Parathyroid adenoma (tissue), 2 donors: ENCODE data around the gene LRRTM2.

Source experiments
- H2AFZ ChIP-seq: fragments of 300-600 bp; sonication (generic); one replicate; pipeline ENCODE4 v1.7.0; 2017; ENCODE audit warnings: antibody characterized with exemption, mild to moderate bottlenecking
- H3K27ac ChIP-seq: fragments of 300-600 bp; sonication (generic); one replicate; pipeline ENCODE4 v1.7.0; 2017
- H3K27me3 ChIP-seq: fragments of 300-600 bp; sonication (generic); one replicate; pipeline ENCODE4 v1.7.0; 2017; ENCODE audit warnings: low read length; ENCODE audit not compliant: control insufficient read depth, insufficient read depth
- H3K36me3 ChIP-seq: fragments of 300-600 bp; sonication (generic); one replicate; pipeline ENCODE4 v1.7.0; 2017; ENCODE audit warnings: low read length; ENCODE audit not compliant: control insufficient read depth, insufficient read depth
- H3K4me1 ChIP-seq: fragments of 300-600 bp; sonication (generic); one replicate; pipeline ENCODE4 v1.7.0; 2017; ENCODE audit warnings: control low read depth
- H3K4me2 ChIP-seq: fragments of 300-600 bp; sonication (generic); one replicate; pipeline ENCODE4 v1.7.0; 2017; ENCODE audit warnings: low read length
- H3K4me3 ChIP-seq: fragments of 300-600 bp; sonication (generic); one replicate; pipeline ENCODE4 v1.7.0; 2017; ENCODE audit warnings: low read depth, low read length
- H3K79me2 ChIP-seq: fragments of 300-600 bp; sonication (generic); one replicate; pipeline ENCODE4 v1.7.0; 2017; ENCODE audit warnings: control low read depth
- H3K9ac ChIP-seq: fragments of 300-600 bp; sonication (generic); one replicate; pipeline ENCODE4 v1.7.0; 2017; ENCODE audit warnings: mild to moderate bottlenecking
- H3K9me3 ChIP-seq: fragments of 300-600 bp; sonication (generic); one replicate; pipeline ENCODE4 v1.7.0; 2017; ENCODE audit warnings: low read length; ENCODE audit not compliant: control insufficient read depth
- CTCF ChIP-seq: fragments of 300-600 bp; sonication (generic); IDR thresholded peaks from one replicate; pipeline ENCODE4 v1.7.0; 2017; ENCODE audit warnings: antibody characterized with exemption, mild to moderate bottlenecking
- donor health status: primary hyperparathyroidism.

LRRTM2 gene

DNA sequence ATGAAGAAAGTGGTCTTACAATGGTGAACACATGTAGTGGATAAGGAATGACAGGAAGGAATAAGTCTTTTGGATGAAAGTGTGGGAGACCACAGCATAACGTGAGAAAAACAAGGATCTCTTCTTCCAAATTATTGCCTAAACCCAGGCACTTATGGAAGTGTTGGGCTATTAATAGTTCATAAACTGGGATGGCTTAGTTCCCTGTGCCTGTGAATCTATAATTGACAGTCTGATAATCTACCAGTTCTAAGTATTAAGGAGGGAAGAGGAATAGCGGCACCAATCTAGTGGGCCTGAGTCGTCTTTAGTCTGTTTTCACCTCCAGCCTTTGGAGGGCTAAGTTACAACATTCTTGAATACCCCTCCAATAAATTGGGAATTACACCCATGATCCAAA is 39.2 kb upstream of the LRRTM2 start:
- Histone ChIP-seq H3K9me3 (no peaks in the 10 kb centered on the region), H3K36me3 (no peaks in the 10 kb centered on the region), H3K4me1 (no peaks in the 10 kb centered on the region), H3K27ac (no peak overlapping the region), H3K4me2 (no peak overlapping the region), H3K79me2 (peaks cover 4% of the 10 kb centered on the region), H3K4me3 (no peak overlapping the region), H3K9ac (no peak overlapping the region), H3K27me3 (no peaks in the 10 kb centered on the region), H2AFZ (no peak overlapping the region)
- TF ChIP-seq CTCF: no peak

GRCh38 chr5:138913773-138914172 is 38.6 kb upstream of the LRRTM2 start:
- H3K36me3 ChIP-seq: no peaks in the 10 kb centered on the region
- H3K9me3 ChIP-seq: no peaks in the 10 kb centered on the region
- no peaks in the 10 kb centered on the region for H3K27me3 ChIP-seq
- no peak overlapping the region for H2AFZ ChIP-seq
- no peak overlapping the region for H3K9ac ChIP-seq
- no peak overlapping the region for H3K27ac ChIP-seq
- H3K4me1 ChIP-seq: no peaks in the 10 kb centered on the region
- no peak overlapping the region for H3K4me3 ChIP-seq
- no peak for TF ChIP-seq CTCF
- no peak overlapping the region for H3K4me2 ChIP-seq
- peaks cover 4% of the 10 kb centered on the region for H3K79me2 ChIP-seq

GRCh38 chr5:138912093-138912492 is 37.0 kb upstream of the LRRTM2 start:
- Histone ChIP-seq H3K4me3 (no peak overlapping the region), H3K27ac (no peak overlapping the region), H3K36me3 (no peaks in the 10 kb centered on the region), H3K9me3 (no peaks in the 10 kb centered on the region), H3K9ac (no peak overlapping the region), H3K4me1 (no peaks in the 10 kb centered on the region), H3K79me2 (peaks cover 4% of the 10 kb centered on the region), H3K27me3 (no peaks in the 10 kb centered on the region), H2AFZ (no peak overlapping the region), H3K4me2 (no peak overlapping the region)
- no peak for TF ChIP-seq CTCF

DNA sequence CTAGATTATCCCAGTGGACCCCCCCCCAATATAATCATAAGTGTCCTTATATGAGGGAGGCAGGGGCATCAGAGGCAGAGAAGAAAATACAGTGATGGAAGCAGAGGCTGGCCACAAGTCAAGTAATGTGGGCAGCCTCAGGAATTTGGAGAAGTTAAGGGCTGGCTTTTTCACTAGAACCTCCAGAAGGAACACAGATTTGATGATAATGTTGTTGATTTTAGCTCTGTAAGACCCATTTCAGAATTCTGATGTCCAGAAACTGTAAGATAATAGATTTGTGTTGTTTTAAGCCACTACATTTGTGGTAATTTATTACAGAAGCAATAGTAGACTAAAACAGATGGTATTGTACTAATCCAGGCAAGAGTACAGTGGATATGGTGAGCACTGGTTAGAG is 36.3 kb upstream of the LRRTM2 start:
- Histone ChIP-seq H3K79me2 (peaks cover 4% of the 10 kb centered on the region), H3K4me2 (no peak overlapping the region), H3K4me3 (no peak overlapping the region), H3K9ac (no peak overlapping the region), H2AFZ (no peak overlapping the region), H3K27ac (no peak overlapping the region), H3K4me1 (no peaks in the 10 kb centered on the region), H3K36me3 (no peaks in the 10 kb centered on the region), H3K27me3 (no peaks in the 10 kb centered on the region), H3K9me3 (no peaks in the 10 kb centered on the region)
- TF ChIP-seq CTCF: no peak

DNA sequence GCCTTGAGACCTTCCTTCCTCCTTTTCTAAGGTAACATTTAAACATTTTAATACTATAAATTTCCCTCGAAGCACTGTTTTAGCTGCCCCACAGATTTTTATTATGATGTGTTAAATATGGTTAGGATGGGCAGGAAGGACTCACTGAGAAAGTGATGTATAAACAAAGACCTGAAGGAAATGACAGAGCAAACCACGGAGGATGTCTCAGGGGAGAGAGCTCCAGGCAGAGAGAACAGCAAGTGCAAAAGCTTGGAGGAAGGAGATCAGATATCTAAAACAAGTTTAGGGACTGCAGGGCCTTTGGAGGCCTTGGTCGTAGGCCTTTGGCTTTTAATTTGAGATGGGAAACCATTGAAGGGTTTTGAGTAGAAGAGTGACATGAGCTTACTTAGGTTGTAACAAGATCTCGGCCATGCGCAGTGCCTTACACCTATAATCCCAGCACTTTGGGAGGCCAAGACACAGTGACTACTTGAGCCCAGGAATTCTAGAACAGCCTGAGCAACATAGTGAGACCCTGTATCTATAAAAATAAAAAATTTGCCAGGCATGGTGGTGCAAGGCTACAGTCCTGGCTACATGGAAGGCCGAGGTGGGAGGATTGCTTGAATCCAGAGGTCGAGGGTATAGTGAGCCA is 35.5 kb upstream of the LRRTM2 start:
- no peaks in the 10 kb centered on the region for H3K9me3 ChIP-seq
- no peaks in the 10 kb centered on the region for H3K36me3 ChIP-seq
- no peaks in the 10 kb centered on the region for H3K27me3 ChIP-seq
- no peak for TF ChIP-seq CTCF
- H2AFZ ChIP-seq: no peak overlapping the region
- no peaks in the 10 kb centered on the region for H3K4me1 ChIP-seq
- H3K9ac ChIP-seq: no peak overlapping the region
- H3K4me2 ChIP-seq: no peak overlapping the region
- no peak overlapping the region for H3K4me3 ChIP-seq
- no peak overlapping the region for H3K27ac ChIP-seq
- H3K79me2 ChIP-seq: peaks cover 4% of the 10 kb centered on the region
